ENCODE data around the gene CACNA2D2. TPM values are rescaled to one million over a fixed set of nuclear protein-coding genes. Genes with fewer than 3 reads are reported as not detected.

CACNA2D2 gene
- total RNA-seq, 5 donors from 2014 or later (not counting 1 experiment from before 2014, with no cell fraction given) = 2.6 to 8.9 (median 4.1) TPM

- H3K4me1 Mint-ChIP-seq = peaks cover 0 to 11% (median 1%) of the 10 kb centered on the region in 3 donors
- ChIA-PET POLR2A (no interaction called here), CTCF (no interaction called here)
- no peak overlapping the region for H3K27ac Mint-ChIP-seq
- no peak overlapping the region for H3K4me3 Mint-ChIP-seq
- H3K9me3 Mint-ChIP-seq = no peaks in the 10 kb centered on the region
- no peak overlapping the region for H3K27ac ChIP-seq (ENCODE audit: low read length)
- ATAC-seq (replicated peaks in 1 of 4) (no peak), DNase-seq (no peak)
- no peaks in the 10 kb centered on the region for H3K27me3 ChIP-seq (replicated peaks in 1 of 2; ENCODE audit: control insufficient read depth in 2 of 2, extremely low read depth in 1 of 2, insufficient read depth in 2 of 2, low read length in 1 of 2)
- no peaks in the 10 kb centered on the region for H3K36me3 ChIP-seq (ENCODE audit: control insufficient read depth in 2 of 2, extremely low read depth in 1 of 2, insufficient read depth in 1 of 2, low read length in 1 of 2)
- no peaks in the 10 kb centered on the region for H3K9me3 ChIP-seq
- H3K4me3 ChIP-seq (ENCODE audit: control insufficient read depth in 1 of 2, extremely low read depth in 1 of 2, low read length in 1 of 2) = no peak overlapping the region
- WGBS (ENCODE audit: insufficient coverage) = 77% methylated on average over 4 of the region's 5 CpGs
- H3K4me1 ChIP-seq (ENCODE audit: control insufficient read depth in 1 of 2, extremely low read depth in 1 of 2, insufficient read depth in 2 of 2, low read length in 2 of 2) = peaks cover 0 to 14% of the 10 kb centered on the region in 2 experiments
- H3K27me3 Mint-ChIP-seq = no peaks in the 10 kb centered on the region
- no peaks in the 10 kb centered on the region for H3K36me3 Mint-ChIP-seq
These were observed 59.2 kb downstream of the CACNA2D2 start for GRCh38 chr3:50444213-50444612.

GRCh38 chr3:50442945-50443579 is 60.4 kb downstream of the CACNA2D2 start:
- H3K9me3 ChIP-seq = no peaks in the 10 kb centered on the region
- ChIA-PET CTCF (no interaction called here), POLR2A (no interaction called here)
- WGBS (ENCODE audit: insufficient coverage) = 95% methylated on average over 6 of the region's 21 CpGs
- H3K27me3 ChIP-seq (replicated peaks in 1 of 2; ENCODE audit: control insufficient read depth in 2 of 2, extremely low read depth in 1 of 2, insufficient read depth in 2 of 2, low read length in 1 of 2) = no peaks in the 10 kb centered on the region
- no peaks in the 10 kb centered on the region for H3K36me3 ChIP-seq (ENCODE audit: control insufficient read depth in 2 of 2, extremely low read depth in 1 of 2, insufficient read depth in 1 of 2, low read length in 1 of 2)
- Mint-ChIP-seq H3K36me3 (no peaks in the 10 kb centered on the region), H3K27me3 (no peaks in the 10 kb centered on the region), H3K9me3 (no peaks in the 10 kb centered on the region), H3K27ac (no peak overlapping the region), H3K4me3 (no peak overlapping the region), H3K4me1 (peaks cover 0 to 3% (median 1%) of the 10 kb centered on the region in 3 donors)
- H3K4me1 ChIP-seq (ENCODE audit: control insufficient read depth in 1 of 2, extremely low read depth in 1 of 2, insufficient read depth in 2 of 2, low read length in 2 of 2) = peaks cover 0 to 6% of the 10 kb centered on the region in 2 experiments
- H3K27ac ChIP-seq (ENCODE audit: low read length) = no peak overlapping the region
- H3K4me3 ChIP-seq (ENCODE audit: control insufficient read depth in 1 of 2, extremely low read depth in 1 of 2, low read length in 1 of 2) = no peak overlapping the region
- DNase-seq = no peak
- no peak for ATAC-seq (replicated peaks in 1 of 4)

GRCh38 chr3:50441424-50442217 is 61.8 kb downstream of the CACNA2D2 start:
- H3K27me3 Mint-ChIP-seq = peaks cover 0 to 1% of the 10 kb centered on the region in 2 donors
- H3K36me3 Mint-ChIP-seq = no peaks in the 10 kb centered on the region
- H3K27ac Mint-ChIP-seq = no peak overlapping the region
- Histone ChIP-seq H3K9me3 (no peaks in the 10 kb centered on the region), H3K27ac (ENCODE audit: low read length) (no peak overlapping the region), H3K4me3 (ENCODE audit: control insufficient read depth in 1 of 2, extremely low read depth in 1 of 2, low read length in 1 of 2) (no peak overlapping the region), H3K36me3 (ENCODE audit: control insufficient read depth in 2 of 2, extremely low read depth in 1 of 2, insufficient read depth in 1 of 2, low read length in 1 of 2) (no peaks in the 10 kb centered on the region), H3K27me3 (replicated peaks in 1 of 2; ENCODE audit: control insufficient read depth in 2 of 2, extremely low read depth in 1 of 2, insufficient read depth in 2 of 2, low read length in 1 of 2) (peaks cover 0 to 5% of the 10 kb centered on the region in 2 experiments), H3K4me1 (ENCODE audit: control insufficient read depth in 1 of 2, extremely low read depth in 1 of 2, insufficient read depth in 2 of 2, low read length in 2 of 2) (no peaks in the 10 kb centered on the region)
- CTCF ChIA-PET = no interaction called here
- WGBS (ENCODE audit: insufficient coverage) = 79% methylated on average over 4 of the region's 7 CpGs
- POLR2A ChIA-PET = no interaction called here
- DNase-seq (no peak), ATAC-seq (replicated peaks in 1 of 4) (no peak)
- H3K9me3 Mint-ChIP-seq = no peaks in the 10 kb centered on the region
- peaks cover 0 to under 1% (median 0%) of the 10 kb centered on the region in 3 donors for H3K4me1 Mint-ChIP-seq
- no peak overlapping the region for H3K4me3 Mint-ChIP-seq

- ATAC-seq (replicated peaks in 1 of 4) (peak; percentile 82 to 97 (median 89)), DNase-seq (peak; percentile 35 to 84 (median 72))
- H3K27ac Mint-ChIP-seq = no peak overlapping the region
These were observed 67.2 kb downstream of the CACNA2D2 start for GRCh38 chr3:50436114-50436674.

GRCh38 chr3:50435371-50436113 is 67.9 kb downstream of the CACNA2D2 start:
- 34% methylated on average over 7 of the region's 12 CpGs for WGBS (ENCODE audit: insufficient coverage)
- Histone ChIP-seq H3K9me3 (no peaks in the 10 kb centered on the region), H3K36me3 (ENCODE audit: control insufficient read depth in 2 of 2, extremely low read depth in 1 of 2, insufficient read depth in 1 of 2, low read length in 1 of 2) (no peaks in the 10 kb centered on the region), H3K27me3 (replicated peaks in 1 of 2; ENCODE audit: control insufficient read depth in 2 of 2, extremely low read depth in 1 of 2, insufficient read depth in 2 of 2, low read length in 1 of 2) (peaks cover 0 to 25% of the 10 kb centered on the region in 2 experiments), H3K27ac (ENCODE audit: low read length) (no peak overlapping the region), H3K4me3 (ENCODE audit: control insufficient read depth in 1 of 2, extremely low read depth in 1 of 2, low read length in 1 of 2) (no peak overlapping the region), H3K4me1 (ENCODE audit: control insufficient read depth in 1 of 2, extremely low read depth in 1 of 2, insufficient read depth in 2 of 2, low read length in 2 of 2) (peaks cover 0 to 46% of the 10 kb centered on the region in 2 experiments)
- Mint-ChIP-seq H3K4me3 (no peak overlapping the region), H3K27ac (no peak overlapping the region), H3K36me3 (no peaks in the 10 kb centered on the region), H3K4me1 (peaks cover 0 to 16% (median 7%) of the 10 kb centered on the region in 3 donors), H3K27me3 (peaks cover 0 to 1% of the 10 kb centered on the region in 2 donors), H3K9me3 (no peaks in the 10 kb centered on the region)
- ATAC-seq (replicated peaks in 1 of 4) (peak in 2 of 4 experiments; percentile 6 to 43), DNase-seq (no peak)
- CTCF ChIA-PET = interaction anchor here in 1 of 2 donors (1.2 to 1.4 kb wide), 2 partner anchors 107 kb away, joined by 3 read pairs; no protein-coding TSS in a partner anchor
- POLR2A ChIA-PET = no interaction called here

More at GRCh38 chr3:50436114-50436674, 67.2 kb downstream of the CACNA2D2 start:
- Histone ChIP-seq H3K9me3 (no peaks in the 10 kb centered on the region), H3K27me3 (replicated peaks in 1 of 2; ENCODE audit: control insufficient read depth in 2 of 2, extremely low read depth in 1 of 2, insufficient read depth in 2 of 2, low read length in 1 of 2) (peaks cover 0 to 25% of the 10 kb centered on the region in 2 experiments), H3K36me3 (ENCODE audit: control insufficient read depth in 2 of 2, extremely low read depth in 1 of 2, insufficient read depth in 1 of 2, low read length in 1 of 2) (no peaks in the 10 kb centered on the region), H3K27ac (ENCODE audit: low read length) (no peak overlapping the region), H3K4me3 (ENCODE audit: control insufficient read depth in 1 of 2, extremely low read depth in 1 of 2, low read length in 1 of 2) (no peak overlapping the region), H3K4me1 (ENCODE audit: control insufficient read depth in 1 of 2, extremely low read depth in 1 of 2, insufficient read depth in 2 of 2, low read length in 2 of 2) (peaks cover 0 to 39% of the 10 kb centered on the region in 2 experiments)
- 13% methylated on average over 5 of the region's 5 CpGs for WGBS (ENCODE audit: insufficient coverage)
- Mint-ChIP-seq H3K4me1 (peaks cover 0 to 12% (median 7%) of the 10 kb centered on the region in 3 donors), H3K4me3 (no peak overlapping the region), H3K27me3 (peaks cover 0 to 1% of the 10 kb centered on the region in 2 donors), H3K36me3 (no peaks in the 10 kb centered on the region), H3K9me3 (no peaks in the 10 kb centered on the region)
- ChIA-PET CTCF (interaction anchor here in 1 of 2 donors (1.4 kb wide), 1 partner anchor 106 kb away, joined by 3 read pairs; no protein-coding TSS in a partner anchor), POLR2A (no interaction called here)

- ChIA-PET POLR2A (interaction anchor here in 1 of 2 donors (0.6 kb wide), 1 partner anchor 90 kb away, joined by 6 read pairs; no protein-coding TSS in a partner anchor), CTCF (interaction anchor here in 1 of 2 donors (1.2 kb wide), 1 partner anchor 108 kb away, joined by 3 read pairs; no protein-coding TSS in a partner anchor)
- no peak for DNase-seq
- peaks cover 0 to 1% of the 10 kb centered on the region in 2 donors for H3K27me3 Mint-ChIP-seq
- Histone ChIP-seq H3K36me3 (ENCODE audit: control insufficient read depth in 2 of 2, extremely low read depth in 1 of 2, insufficient read depth in 1 of 2, low read length in 1 of 2) (no peaks in the 10 kb centered on the region), H3K27ac (ENCODE audit: low read length) (no peak overlapping the region), H3K4me1 (ENCODE audit: control insufficient read depth in 1 of 2, extremely low read depth in 1 of 2, insufficient read depth in 2 of 2, low read length in 2 of 2) (peaks cover 0 to 61% of the 10 kb centered on the region in 2 experiments), H3K27me3 (replicated peaks in 1 of 2; ENCODE audit: control insufficient read depth in 2 of 2, extremely low read depth in 1 of 2, insufficient read depth in 2 of 2, low read length in 1 of 2) (peaks cover 0 to 25% of the 10 kb centered on the region in 2 experiments), H3K4me3 (ENCODE audit: control insufficient read depth in 1 of 2, extremely low read depth in 1 of 2, low read length in 1 of 2) (no peak overlapping the region), H3K9me3 (no peaks in the 10 kb centered on the region)
- H3K4me3 Mint-ChIP-seq = no peak overlapping the region
- ATAC-seq (replicated peaks in 1 of 4) = no peak
- no peaks in the 10 kb centered on the region for H3K9me3 Mint-ChIP-seq
- WGBS (ENCODE audit: insufficient coverage) = 64% methylated on average over 5 of the region's 5 CpGs
- H3K36me3 Mint-ChIP-seq = no peaks in the 10 kb centered on the region
- peaks cover 0 to 19% (median 11%) of the 10 kb centered on the region in 3 donors for H3K4me1 Mint-ChIP-seq
- no peak overlapping the region for H3K27ac Mint-ChIP-seq
These were observed 69.5 kb downstream of the CACNA2D2 start for GRCh38 chr3:50433954-50434353.
